ENCODE measurements around the gene POLD1. TPM values are rescaled to one million over a fixed set of nuclear protein-coding genes. Genes with fewer than 3 reads are reported as not detected.
A peak's percentile ranks its signal among the peaks of the same experiment; 100 is the strongest.

POLD1 gene
- total RNA-seq, 2 donors from 2014 or later: 146 to 202 TPM

DNA sequence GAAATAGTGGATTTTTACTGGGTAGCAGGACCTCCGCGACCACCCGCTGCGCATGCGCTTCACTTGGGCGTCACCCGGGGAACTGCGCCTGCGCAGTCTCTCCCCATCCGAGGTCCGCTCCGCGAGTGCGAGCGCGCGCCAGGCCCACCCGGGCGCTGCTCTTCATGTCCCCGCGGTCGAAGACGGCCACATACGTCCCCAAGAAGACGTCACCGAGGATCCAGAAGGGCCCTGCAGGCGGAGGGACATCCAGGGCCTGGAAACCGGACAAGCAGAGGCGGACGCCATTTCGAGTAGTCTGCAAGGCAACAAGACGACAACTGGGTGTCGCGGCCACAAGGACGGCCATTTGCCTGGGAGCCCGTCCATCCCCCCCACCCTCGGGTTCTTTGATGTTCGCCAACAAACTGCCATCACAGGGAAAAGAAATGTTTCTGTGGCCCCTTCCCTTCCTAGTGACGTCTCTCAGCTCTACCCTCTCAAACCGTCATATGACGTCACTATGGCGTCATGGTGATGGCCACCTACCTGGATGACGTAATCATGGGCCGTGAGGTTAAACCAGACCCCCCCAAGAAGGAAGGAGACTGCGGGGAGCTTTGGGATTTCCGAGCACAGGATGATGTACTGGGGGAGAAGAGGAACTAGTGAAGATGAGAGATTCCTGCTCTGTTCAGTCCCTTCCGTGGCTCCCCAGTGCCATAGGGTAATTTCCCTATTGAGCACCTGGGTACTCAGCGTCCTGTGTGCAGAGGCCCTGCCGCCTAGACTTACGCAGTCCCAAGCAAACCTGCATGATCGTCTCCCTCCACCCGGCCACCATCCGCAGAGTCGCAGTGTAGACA is 25.4 kb upstream of the POLD1 start:
- no peak for ATAC-seq (replicated peaks)

DNA sequence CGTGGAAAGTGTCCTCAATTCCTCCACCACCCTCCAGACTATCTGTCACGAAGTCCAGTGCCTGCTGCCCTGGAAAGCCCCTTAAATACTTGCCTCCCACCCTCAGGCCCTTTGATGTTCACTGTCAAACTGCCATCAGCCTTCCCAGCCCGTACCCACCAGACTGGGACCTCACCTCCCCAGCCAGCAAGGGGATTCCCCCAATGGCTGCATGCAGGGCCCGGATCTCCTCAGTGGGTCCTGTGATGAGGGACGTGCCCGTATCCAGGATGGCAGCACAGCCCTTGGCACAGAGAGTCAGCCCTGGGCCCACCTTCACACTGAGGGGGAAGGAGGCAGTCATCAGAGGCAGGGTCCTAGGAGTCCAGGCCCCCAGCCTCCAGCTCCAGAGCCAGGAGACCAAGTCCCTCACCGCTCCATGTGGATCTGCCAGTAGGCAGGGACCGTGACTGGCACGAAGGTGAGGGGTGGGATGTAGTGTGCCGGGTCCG is 24.8 kb upstream of the POLD1 start:
- Mint-ChIP-seq H3K4me1 (peaks cover 51% of the 10 kb centered on the region), H3K9me3 (no peaks in the 10 kb centered on the region), H3K4me3 (peak overlapping the region; percentile 72), H3K27ac (peak overlapping the region; percentile 67), H3K27me3 (no peaks in the 10 kb centered on the region), H3K36me3 (ENCODE audit: low read depth) (peaks cover 54% of the 10 kb centered on the region)
- no peak for ATAC-seq (replicated peaks)

More for the DNA sequence above, 25.4 kb upstream of the POLD1 start:
- no peaks in the 10 kb centered on the region for H3K9me3 Mint-ChIP-seq
- peak overlapping the region; percentile 67 for H3K27ac Mint-ChIP-seq
- peaks cover 50% of the 10 kb centered on the region for H3K4me1 Mint-ChIP-seq
- no peaks in the 10 kb centered on the region for H3K27me3 Mint-ChIP-seq
- H3K36me3 Mint-ChIP-seq (ENCODE audit: low read depth): peaks cover 54% of the 10 kb centered on the region
- peak overlapping the region; percentile 72 for H3K4me3 Mint-ChIP-seq

- H3K36me3 Mint-ChIP-seq (ENCODE audit: low read depth): peaks cover 54% of the 10 kb centered on the region
Measured at GRCh38 chr19:50361290-50362029, 22.7 kb upstream of the POLD1 start.

DNA sequence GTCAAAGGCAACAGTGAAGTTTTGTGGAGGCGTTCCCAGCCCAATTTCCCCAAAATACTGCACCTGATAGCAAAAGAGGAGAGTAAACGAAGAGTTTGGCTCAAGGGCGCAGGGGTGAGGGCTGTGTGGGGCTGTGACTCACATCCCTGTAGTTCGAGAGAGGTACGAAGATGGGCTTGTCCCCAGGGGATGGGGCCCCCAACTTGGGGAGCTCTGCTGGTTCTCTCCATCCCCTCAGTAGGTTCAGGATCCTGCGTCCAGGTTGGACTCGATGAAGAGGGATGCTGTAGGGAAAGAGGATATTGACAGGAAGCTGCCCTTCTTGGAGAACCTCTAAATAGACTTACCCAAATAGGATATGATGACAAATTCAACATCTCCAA is 22.1 kb upstream of the POLD1 start:
- H3K4me1 Mint-ChIP-seq: peaks cover 60% of the 10 kb centered on the region
- ATAC-seq (replicated peaks): no peak
- H3K27ac Mint-ChIP-seq: peak overlapping the region; percentile 91
- peaks cover 54% of the 10 kb centered on the region for H3K36me3 Mint-ChIP-seq (ENCODE audit: low read depth)
- H3K27me3 Mint-ChIP-seq: no peaks in the 10 kb centered on the region
- peak overlapping the region; percentile 72 for H3K4me3 Mint-ChIP-seq
- no peaks in the 10 kb centered on the region for H3K9me3 Mint-ChIP-seq

More at GRCh38 chr19:50361290-50362029, 22.7 kb upstream of the POLD1 start:
- ATAC-seq (replicated peaks): no peak
- H3K4me1 Mint-ChIP-seq: peaks cover 63% of the 10 kb centered on the region
- peak overlapping the region; percentile 72 for H3K4me3 Mint-ChIP-seq
- no peaks in the 10 kb centered on the region for H3K9me3 Mint-ChIP-seq
- peak overlapping the region; percentile 91 for H3K27ac Mint-ChIP-seq
- H3K27me3 Mint-ChIP-seq: no peaks in the 10 kb centered on the region

DNA sequence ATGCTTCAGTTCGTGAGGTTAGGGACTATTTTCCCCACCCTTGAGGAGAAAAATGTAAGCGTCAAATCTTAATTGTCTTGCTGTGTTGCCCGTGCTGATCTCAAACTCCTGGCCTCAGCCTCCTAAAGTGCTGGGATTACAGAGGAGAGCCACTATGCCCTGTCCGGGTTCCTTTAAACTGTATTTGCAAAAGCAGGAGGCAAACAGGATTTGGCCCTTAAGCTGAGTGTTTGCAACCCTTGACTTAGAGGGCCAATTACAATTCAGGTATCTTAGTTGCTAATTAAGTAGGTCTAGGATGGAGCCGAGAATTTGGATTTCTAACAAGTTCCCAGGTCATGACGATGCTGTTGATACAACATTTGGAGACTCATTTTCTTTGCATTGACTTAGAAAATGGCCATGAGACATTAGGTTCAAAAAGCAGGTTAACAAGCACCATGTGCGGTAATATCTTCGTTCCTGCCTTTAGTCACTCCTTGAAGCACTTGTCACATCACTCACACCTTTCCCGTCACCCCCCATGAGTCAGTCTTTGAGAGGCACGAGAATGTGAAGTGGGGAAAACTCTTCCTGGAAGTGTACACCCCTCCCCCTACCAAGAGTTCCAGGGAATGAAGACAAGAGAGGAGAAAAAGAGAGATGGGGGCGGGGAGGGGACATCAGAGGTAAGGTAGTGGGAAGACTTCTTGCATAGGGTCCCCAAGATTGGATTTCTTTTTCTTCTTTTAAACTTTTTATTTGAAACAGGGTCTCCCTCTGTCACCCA is 21.3 kb upstream of the POLD1 start:
- Mint-ChIP-seq H3K27ac (peak overlapping the region; percentile 91), H3K27me3 (no peaks in the 10 kb centered on the region), H3K4me1 (peaks cover 63% of the 10 kb centered on the region), H3K9me3 (no peaks in the 10 kb centered on the region), H3K36me3 (ENCODE audit: low read depth) (peaks cover 54% of the 10 kb centered on the region), H3K4me3 (peak overlapping the region; percentile 72)
- ATAC-seq (replicated peaks): peak; percentile 68

DNA sequence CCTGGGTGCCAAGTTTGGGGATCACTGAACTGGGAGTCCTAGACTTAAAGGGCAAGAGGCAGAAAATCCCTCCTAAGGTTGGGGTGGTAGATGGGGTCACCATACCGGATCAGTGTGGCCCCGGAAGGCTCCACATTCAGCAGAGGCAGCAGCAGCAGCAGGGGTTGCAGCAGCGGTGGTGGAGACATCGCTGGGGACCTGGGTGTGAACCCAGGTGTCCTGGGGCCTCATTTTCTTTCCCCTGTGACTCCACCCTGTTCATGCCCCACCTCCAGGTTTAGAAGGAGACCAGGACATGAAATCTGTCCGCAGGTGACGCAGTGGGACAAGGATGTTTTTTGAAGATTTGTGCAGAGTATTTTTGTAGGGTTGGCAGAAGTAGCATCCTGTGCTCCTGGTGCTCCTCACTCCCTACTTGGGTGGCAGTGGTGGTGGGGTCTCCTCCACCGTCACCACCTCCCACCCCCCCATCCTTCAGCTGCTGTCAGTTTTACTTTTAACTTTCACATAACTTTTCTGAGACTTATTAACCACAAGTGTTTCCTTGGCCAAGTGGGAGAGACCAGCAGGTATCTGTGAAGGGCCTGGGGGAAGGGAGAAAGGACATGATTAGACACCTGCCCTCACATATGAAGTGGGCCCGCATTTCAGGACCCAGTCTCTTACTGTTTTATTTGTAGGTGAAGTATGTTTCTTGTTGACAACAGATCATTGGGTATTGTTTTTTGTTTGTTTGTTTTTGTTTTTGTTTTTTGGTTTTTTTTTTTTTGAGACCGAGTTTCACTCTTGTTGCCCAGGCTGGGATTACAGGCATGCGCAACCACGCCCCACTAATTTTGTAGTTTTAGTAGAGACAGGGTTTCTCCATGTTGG is 18.5 kb upstream of the POLD1 start, which contains the start of gene NAPSA:
Gene NAPSA, minus strand, starts transcription at position 206 of the 873 bp plus-strand sequence. Its CDS starts 18 bp downstream, at position 188.
- Mint-ChIP-seq H3K4me1 (peaks cover 40% of the 10 kb centered on the region), H3K27me3 (no peaks in the 10 kb centered on the region), H3K9me3 (no peaks in the 10 kb centered on the region), H3K4me3 (peak within 1 kb of the TSS; percentile 72), H3K27ac (peak within 1 kb of the TSS; percentile 91), H3K36me3 (ENCODE audit: low read depth) (peaks cover 26% of the 10 kb centered on the region)
- no peak for ATAC-seq (replicated peaks)

- H3K4me3 Mint-ChIP-seq: peak overlapping the region; percentile 96
- no peaks in the 10 kb centered on the region for H3K27me3 Mint-ChIP-seq
- peak overlapping the region; percentile 92 for H3K27ac Mint-ChIP-seq
- peak; percentile 72 for ATAC-seq (replicated peaks)
- peaks cover 17% of the 10 kb centered on the region for H3K4me1 Mint-ChIP-seq
- no peaks in the 10 kb centered on the region for H3K36me3 Mint-ChIP-seq (ENCODE audit: low read depth)
- no peaks in the 10 kb centered on the region for H3K9me3 Mint-ChIP-seq
Measured at GRCh38 chr19:50368649-50369570, 15.2 kb upstream of the POLD1 start.

DNA sequence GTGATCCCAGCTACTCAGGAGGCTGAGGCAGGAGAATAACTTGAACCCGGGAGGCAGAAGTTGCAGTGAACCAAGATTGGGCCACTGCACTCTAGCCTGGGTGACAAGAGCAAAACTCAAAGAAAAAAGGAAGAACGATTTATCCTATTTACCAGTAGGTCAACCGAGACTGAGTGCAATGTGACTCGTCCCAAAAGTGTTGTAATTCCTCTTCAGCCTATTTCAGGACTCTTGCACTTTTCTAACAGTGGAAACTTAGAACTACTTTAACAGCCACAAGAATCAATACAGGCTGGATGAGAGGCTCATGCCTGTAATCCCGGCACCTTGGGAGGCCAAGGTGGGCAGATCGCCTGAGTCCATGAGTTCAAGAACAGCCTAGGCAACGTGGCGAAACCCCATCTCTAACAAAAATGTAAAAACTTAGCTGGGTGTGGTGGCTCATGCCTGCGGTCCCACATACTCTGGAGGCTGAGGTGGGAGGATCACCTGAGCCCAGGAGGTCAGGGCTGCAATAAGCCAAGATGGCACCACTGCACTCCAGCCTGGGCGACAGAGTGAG is 12.2 kb upstream of the POLD1 start:
- no peak for ATAC-seq (replicated peaks)
- H3K36me3 Mint-ChIP-seq (ENCODE audit: low read depth): peaks cover 10% of the 10 kb centered on the region
- no peaks in the 10 kb centered on the region for H3K27me3 Mint-ChIP-seq
- H3K4me3 Mint-ChIP-seq: no peak overlapping the region
- peaks cover 16% of the 10 kb centered on the region for H3K4me1 Mint-ChIP-seq
- H3K9me3 Mint-ChIP-seq: no peaks in the 10 kb centered on the region
- H3K27ac Mint-ChIP-seq: no peak overlapping the region

DNA sequence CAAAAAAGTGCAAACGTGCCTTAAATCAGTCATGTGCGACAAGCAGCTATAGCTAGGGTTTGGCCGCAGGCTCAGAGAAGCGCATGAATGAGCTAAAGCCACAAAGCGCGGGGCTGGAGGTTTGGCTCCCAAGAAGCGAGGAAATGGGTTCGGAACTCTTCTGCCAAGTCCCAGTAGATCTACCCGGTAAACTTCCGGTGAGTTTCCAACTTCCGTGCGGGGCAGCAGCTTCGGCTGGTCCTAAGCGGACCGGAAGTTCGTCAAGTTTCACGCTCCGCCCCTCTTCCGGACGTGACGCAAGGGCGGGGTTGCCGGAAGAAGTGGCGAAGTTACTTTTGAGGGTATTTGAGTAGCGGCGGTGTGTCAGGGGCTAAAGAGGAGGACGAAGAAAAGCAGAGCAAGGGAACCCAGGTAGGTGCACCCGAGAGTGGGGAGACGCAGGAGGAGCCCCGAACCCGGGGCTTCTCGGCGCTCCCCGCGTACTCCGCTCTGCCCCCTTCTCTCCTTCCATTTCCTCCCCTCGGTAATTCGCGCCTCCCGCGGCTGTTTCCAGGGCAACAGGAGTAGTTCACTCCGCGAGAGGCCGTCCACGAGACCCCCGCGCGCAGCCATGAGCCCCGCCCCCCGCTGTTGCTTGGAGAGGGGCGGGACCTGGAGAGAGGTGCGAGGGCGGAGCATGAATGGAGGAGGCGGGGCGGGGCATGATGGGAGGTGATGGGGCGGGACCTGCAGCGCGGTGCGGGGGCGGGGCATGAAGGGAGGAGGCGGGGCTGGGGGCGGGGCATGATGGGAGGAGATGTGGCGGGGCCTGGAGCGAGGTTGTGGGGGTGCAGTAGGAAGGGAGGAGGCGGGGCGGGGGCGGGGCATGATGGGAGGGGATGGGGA is 7.7 kb upstream of the POLD1 start, which contains the start of gene NR1H2:
Gene NR1H2, plus strand, starts transcription at position 292 of the 885 bp plus-strand sequence. CDS start 1,149 bp downstream, outside the sequence.
- H3K4me3 Mint-ChIP-seq: peak within 1 kb of the TSS; percentile 92
- peaks cover 11% of the 10 kb centered on the region for H3K4me1 Mint-ChIP-seq
- peak within 1 kb of the TSS; percentile 96 for H3K27ac Mint-ChIP-seq
- peak; percentile 97 for ATAC-seq (replicated peaks)
- H3K36me3 Mint-ChIP-seq (ENCODE audit: low read depth): peaks cover 54% of the 10 kb centered on the region
- H3K27me3 Mint-ChIP-seq: no peaks in the 10 kb centered on the region
- no peaks in the 10 kb centered on the region for H3K9me3 Mint-ChIP-seq

DNA sequence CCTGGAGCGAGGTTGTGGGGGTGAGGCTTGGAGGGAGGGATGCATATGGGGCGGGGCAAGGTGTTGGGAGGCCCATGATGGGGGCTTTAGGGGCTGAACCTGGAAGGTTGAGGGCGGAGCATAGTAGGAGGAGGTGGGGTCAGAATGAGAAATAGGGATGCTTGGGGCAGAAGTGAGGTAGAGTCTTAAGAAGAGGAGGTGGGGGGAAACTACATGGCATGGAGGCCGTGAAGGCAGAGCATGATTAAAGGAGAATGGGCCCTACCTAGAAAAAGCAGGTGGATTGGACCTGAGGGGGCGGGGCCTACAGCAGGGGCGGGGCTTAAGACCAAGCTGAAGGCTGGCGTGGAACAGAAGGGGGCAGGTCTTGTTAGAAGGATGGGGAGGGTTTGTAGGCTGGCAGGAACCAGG is 7.1 kb upstream of the POLD1 start:
- H3K27me3 Mint-ChIP-seq: no peaks in the 10 kb centered on the region
- H3K4me3 Mint-ChIP-seq: peak overlapping the region; percentile 92
- peaks cover 56% of the 10 kb centered on the region for H3K36me3 Mint-ChIP-seq (ENCODE audit: low read depth)
- peak; percentile 9 for ATAC-seq (replicated peaks)
- peak overlapping the region; percentile 96 for H3K27ac Mint-ChIP-seq
- H3K9me3 Mint-ChIP-seq: no peaks in the 10 kb centered on the region
- H3K4me1 Mint-ChIP-seq: peaks cover 11% of the 10 kb centered on the region

- H3K27ac Mint-ChIP-seq: peak overlapping the region; percentile 8
- peaks cover 56% of the 10 kb centered on the region for H3K36me3 Mint-ChIP-seq (ENCODE audit: low read depth)
- H3K9me3 Mint-ChIP-seq: no peaks in the 10 kb centered on the region
- no peak for ATAC-seq (replicated peaks)
- H3K27me3 Mint-ChIP-seq: no peaks in the 10 kb centered on the region
- peaks cover 11% of the 10 kb centered on the region for H3K4me1 Mint-ChIP-seq
- peak overlapping the region; percentile 92 for H3K4me3 Mint-ChIP-seq
Measured at GRCh38 chr19:50377517-50377916, 6.6 kb upstream of the POLD1 start.

Measured in activated T-helper 17 cell treated with anti-CD3 and anti-CD28 coated beads, Interleukin-2, amount 50 U/mL, for 72 hours (primary cell).